Lung (tissue), 12 donors: Measurements from ENCODE around the gene TMEM165. TPM values are rescaled to one million over a fixed set of nuclear protein-coding genes. Genes with fewer than 3 reads are reported as not detected.
"Not testable (repeated sequence)": the region's sequence is repeated elsewhere in the genome, so short reads cannot be mapped to it uniquely, and the experiment has no call there.

ENCODE experiments used
- ATAC-seq: fragments of 200-7000 bp; cut with Tn5 transposase; one replicate; pipeline ENCODE4 v1.9.1; 2020; ENCODE audit warnings: moderate number of reproducible peaks; ENCODE audit not compliant: insufficient read depth, low FRiP score
- DNase-seq, 3 donors: peaks; one replicate each; pipeline ENCODE4 v3.0.0-alpha.2; 2013 to 2017
- H3K27ac ChIP-seq, 2 donors: one replicate each; pipeline ENCODE4 v1.5.1; 2013; ENCODE audit warnings: mild to moderate bottlenecking in 2 of 2, moderate library complexity in 2 of 2, control low read depth in 1 of 2, inconsistent platforms in 1 of 2, low read depth in 1 of 2, low read length in 1 of 2
- H3K27me3 ChIP-seq, 3 donors: one replicate each; pipeline ENCODE4 v1.5.1; 2013; ENCODE audit warnings: low read length in 2 of 3; ENCODE audit not compliant: control insufficient read depth in 3 of 3, insufficient read depth in 3 of 3
- H3K36me3 ChIP-seq, 4 donors: one replicate each; pipeline ENCODE4 v1.5.1; 2013; ENCODE audit warnings: low read length in 4 of 4, mild to moderate bottlenecking in 1 of 4, moderate library complexity in 1 of 4; ENCODE audit not compliant: control insufficient read depth in 4 of 4, insufficient read depth in 4 of 4
- H3K4me1 ChIP-seq, 5 donors: one replicate each; pipeline ENCODE4 v1.5.1; 2013; ENCODE audit warnings: low read length in 5 of 5, mild to moderate bottlenecking in 2 of 5, moderate library complexity in 1 of 5; ENCODE audit not compliant: control insufficient read depth in 5 of 5, insufficient read depth in 5 of 5
- H3K4me3 ChIP-seq: one replicate; pipeline ENCODE4 v1.5.1; 2013; ENCODE audit warnings: mild to moderate bottlenecking, control low read depth, moderate library complexity
- H3K9ac ChIP-seq, 2 donors: one replicate each; pipeline ENCODE4 v1.5.1; 2013; ENCODE audit warnings: low read length in 2 of 2, control low read depth in 1 of 2; ENCODE audit not compliant: insufficient read depth in 1 of 2
- H3K9me3 ChIP-seq, 4 donors: one replicate each; pipeline ENCODE4 v1.5.1; 2013; ENCODE audit warnings: low read length in 3 of 4, mild to moderate bottlenecking in 1 of 4, moderate library complexity in 1 of 4; ENCODE audit not compliant: control insufficient read depth in 4 of 4, insufficient read depth in 3 of 4
- CTCF ChIP-seq: IDR thresholded peaks from 2 replicates; pipeline ENCODE4 v1.5.1; 2012; ENCODE audit warnings: mild to moderate bottlenecking; ENCODE audit errors: control extremely low read depth, extremely low read depth
- WGBS, 2 donors: extraction: QIAGEN DNeasy Blood & Tissue Kit; methylation state at CpG; one replicate each; pipeline ENCODE4 v1.1.7; 2013; 5-methylcytosine and 5-hydroxymethylcytosine counted together
- polyA plus RNA-seq, 2 donors: library from polyadenylated mRNA; stranded (reverse); fragments of 200-250 nt; gene quantifications; one replicate each; pipeline ENCODE4 v1.2.1, GENCODE V29; 2013
- total RNA-seq, 2 donors: library from RNA; depleted of rRNA in 1 of 2; stranded (reverse); fragments of >200 nt in 1 of 2; gene quantifications; one replicate each; pipeline ENCODE4 v1.2.1, GENCODE V29; 2014 to 2021
- donor health status: control.
- donor health status: control.
- donor health status: Bipolar disorder and iron deficiency.
- donor health status: healthy.
- donor health status: DM: yes; HTN: yes; CAD: no.

Gene TMEM165
- total and polyA plus RNA-seq, 4 donors, result 152 to 184 (median 178) TPM

GRCh38 chr4:55351824-55352223, 43.9 kb upstream of the TMEM165 start:
- no peak for TF ChIP-seq CTCF
- H3K4me1 ChIP-seq, result peaks cover 0 to 20% (median 4%) of the 10 kb centered on the region in 5 donors
- DNase-seq (no peak), ATAC-seq (no peak)
- no peak overlapping the region for H3K9ac ChIP-seq
- no peaks in the 10 kb centered on the region for H3K27me3 ChIP-seq
- H3K36me3 ChIP-seq, result peaks cover 0 to 3% (median 0%) of the 10 kb centered on the region in 4 donors
- no peak overlapping the region for H3K27ac ChIP-seq
- peaks cover 0 to 2% (median 0%) of the 10 kb centered on the region in 4 donors for H3K9me3 ChIP-seq
- no peak overlapping the region for H3K4me3 ChIP-seq

- Histone ChIP-seq H3K27ac (no peak overlapping the region), H3K4me3 (no peak overlapping the region), H3K9ac (no peak overlapping the region), H3K4me1 (peaks cover 0 to 13% (median 4%) of the 10 kb centered on the region in 5 donors), H3K27me3 (no peaks in the 10 kb centered on the region), H3K9me3 (peaks cover 0 to 2% (median 0%) of the 10 kb centered on the region in 4 donors), H3K36me3 (peaks cover 0 to 3% (median 0%) of the 10 kb centered on the region in 4 donors)
- no peak for DNase-seq
- TF ChIP-seq CTCF, result no peak
- ATAC-seq, result no peak
- WGBS, 2 donors, result 93 to 98% methylated on average over 2 of the region's 2 CpGs
Observed at GRCh38 chr4:55352726-55353125, 43.0 kb upstream of the TMEM165 start.

- not testable (repeated sequence) for H3K27me3 ChIP-seq, H3K4me1 ChIP-seq, H3K27ac ChIP-seq, H3K9ac ChIP-seq, H3K9me3 ChIP-seq, DNase-seq, H3K4me3 ChIP-seq, H3K36me3 ChIP-seq, ATAC-seq
- 93 to 95% methylated on average over 13 of the region's 13 CpGs for WGBS, 2 donors
Observed at GRCh38 chr4:55353228-55353747, 42.5 kb upstream of the TMEM165 start.

GRCh38 chr4:55354648-55355047, 41.1 kb upstream of the TMEM165 start:
- WGBS, 2 donors, result 89 to 93% methylated on average over 8 of the region's 8 CpGs
- H3K36me3 ChIP-seq, result peaks cover 0 to 3% (median 0%) of the 10 kb centered on the region in 4 donors

More at GRCh38 chr4:55354648-55355047, 41.1 kb upstream of the TMEM165 start:
- H3K4me1 ChIP-seq, result peaks cover 0 to 10% (median 0%) of the 10 kb centered on the region in 5 donors
- H3K27ac ChIP-seq, result no peak overlapping the region
- no peak for TF ChIP-seq CTCF
- ATAC-seq (no peak), DNase-seq (no peak)
- no peaks in the 10 kb centered on the region for H3K27me3 ChIP-seq
- no peak overlapping the region for H3K4me3 ChIP-seq
- H3K9me3 ChIP-seq, result peaks cover 0 to 2% (median 0%) of the 10 kb centered on the region in 4 donors
- H3K9ac ChIP-seq, result no peak overlapping the region
